GM18870 (cell line): ENCODE data around the gene CAMTA1.

Experiments
- ATAC-seq: cut with Tn5 transposase; IDR thresholded peaks from one replicate; pipeline ENCODE4 v1.9.1; 2021; ENCODE audit warnings: moderate library complexity; ENCODE audit not compliant: unreplicated experiment

Gene CAMTA1

GRCh38 chr1:7667159-7667558, 881.9 kb downstream of the CAMTA1 start:
- ATAC-seq: no peak

DNA sequence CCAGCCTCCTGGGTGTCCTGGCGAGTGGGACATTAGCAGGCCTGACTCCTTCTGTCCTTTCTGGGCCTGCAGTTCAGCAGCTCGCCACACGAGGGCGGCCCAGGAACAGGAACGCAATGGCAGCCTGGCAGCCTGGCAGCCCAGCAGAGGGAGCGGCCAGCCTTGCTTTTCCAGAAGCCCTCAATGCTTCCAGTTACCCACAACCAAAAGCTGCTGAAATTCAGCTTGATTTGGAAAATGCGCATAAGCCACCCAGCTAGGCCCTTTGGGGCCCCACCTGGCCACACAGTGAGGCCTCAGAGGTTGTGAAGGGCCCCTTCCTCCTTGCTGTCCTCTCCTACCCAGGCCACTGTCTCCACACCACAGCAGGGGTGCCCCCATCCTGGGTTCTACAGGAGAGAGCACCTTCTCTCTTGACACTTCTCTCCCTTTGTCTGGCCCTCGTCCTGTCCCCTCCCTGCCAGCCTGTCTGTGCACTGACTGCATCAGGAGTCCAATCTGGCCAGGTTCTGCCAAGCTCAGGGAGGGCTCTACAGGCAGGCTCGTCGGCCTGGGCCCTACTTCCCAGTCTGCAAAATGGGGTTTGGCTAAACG, 882.5 kb downstream of the CAMTA1 start:
- no peak for ATAC-seq

- no peak for ATAC-seq
Observed at GRCh38 chr1:7669559-7670311, 884.5 kb downstream of the CAMTA1 start.

DNA sequence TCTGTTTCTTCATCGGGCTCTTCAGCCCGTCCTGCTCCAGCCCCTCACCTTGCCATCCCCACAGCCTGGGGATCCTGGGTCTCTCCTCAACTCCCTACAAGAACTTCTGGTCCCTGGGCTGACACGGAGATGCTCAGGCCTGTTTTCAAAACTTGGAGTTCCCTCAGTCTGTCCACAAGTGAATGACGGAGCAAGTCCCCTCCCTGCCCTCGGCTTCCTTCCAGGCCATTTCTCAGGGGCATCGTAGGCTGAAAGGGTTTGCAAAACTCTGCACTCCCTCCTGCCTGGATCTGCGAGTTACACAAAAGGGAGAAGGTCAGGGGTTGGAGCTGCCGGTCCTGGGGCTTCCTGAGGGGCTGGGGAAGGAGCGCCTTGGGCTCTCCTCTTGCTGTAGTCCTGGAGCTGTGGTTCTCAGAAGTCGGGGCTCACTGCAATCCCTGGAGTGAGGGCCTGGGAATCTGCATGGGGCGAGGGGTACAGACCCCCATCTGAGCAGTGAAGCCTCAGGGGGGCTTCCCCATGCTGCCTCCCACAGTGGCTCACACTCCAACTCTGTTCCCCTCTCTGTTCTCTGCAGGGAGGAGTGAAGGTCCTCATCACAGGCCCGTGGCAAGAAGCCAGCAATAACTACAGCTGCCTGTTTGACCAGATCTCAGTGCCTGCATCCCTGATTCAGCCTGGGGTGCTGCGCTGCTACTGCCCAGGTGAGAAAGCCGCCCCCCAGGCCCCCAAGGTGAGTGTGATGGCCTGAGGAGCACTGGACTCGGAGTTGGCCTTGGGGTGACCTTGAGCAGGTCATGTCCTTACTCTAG, 885.3 kb downstream of the CAMTA1 start:
- ATAC-seq: no peak

DNA sequence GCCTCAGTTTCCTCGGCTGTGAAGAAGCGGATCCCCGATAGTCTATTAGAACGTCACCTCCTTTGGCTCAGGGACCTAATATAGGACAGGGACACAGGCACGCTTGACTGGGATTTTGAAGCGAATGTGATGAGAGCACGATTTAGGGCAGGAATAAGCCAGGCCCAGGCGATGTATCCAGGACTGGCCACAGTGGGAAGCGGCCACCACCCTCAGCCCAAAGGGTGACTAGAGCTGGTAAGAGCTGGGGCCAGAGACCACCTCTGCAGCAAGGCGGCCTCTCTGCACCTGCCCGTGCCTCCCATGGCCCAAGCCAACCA, 885.9 kb downstream of the CAMTA1 start:
- ATAC-seq: no peak

DNA sequence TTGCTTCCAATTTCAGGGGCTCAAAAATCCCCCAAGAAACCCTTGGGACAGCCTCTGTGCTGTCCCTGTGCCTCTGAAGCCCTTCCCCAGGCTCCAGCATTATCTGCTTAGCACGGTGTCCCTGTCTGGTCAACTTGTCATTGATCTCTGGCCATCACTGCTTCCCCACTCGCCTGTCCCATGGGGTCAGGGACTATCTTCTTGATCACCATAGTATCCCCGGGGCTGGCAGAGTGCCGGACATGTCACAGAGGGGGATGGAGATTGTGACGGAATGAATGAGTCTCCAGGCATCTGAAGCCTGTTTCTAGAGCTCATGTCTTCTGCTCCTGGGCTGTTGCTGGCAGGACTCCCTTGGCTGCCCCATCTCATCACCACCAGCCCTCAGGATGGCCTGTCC, 886.4 kb downstream of the CAMTA1 start:
- no peak for ATAC-seq

DNA sequence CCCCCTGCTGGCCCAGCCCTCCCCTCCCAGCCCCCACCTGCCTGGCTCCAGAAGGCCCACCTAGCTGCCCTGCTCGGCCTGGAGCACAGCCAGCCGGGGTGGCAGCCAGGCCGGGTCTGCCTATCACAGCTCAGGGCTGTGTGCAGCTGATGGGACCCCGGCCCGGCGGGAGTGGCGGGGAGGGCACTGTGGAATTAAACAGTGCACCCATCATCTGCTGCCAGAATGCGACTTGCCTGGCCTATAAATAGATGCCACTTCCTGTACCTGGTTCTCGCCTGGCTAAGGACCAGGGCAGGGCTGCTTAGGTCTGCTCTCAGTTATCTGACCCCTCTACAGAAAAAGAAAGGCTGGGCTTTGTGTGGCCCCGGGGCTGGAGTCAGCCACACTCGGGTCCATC, 887.6 kb downstream of the CAMTA1 start:
- ATAC-seq: no peak

DNA sequence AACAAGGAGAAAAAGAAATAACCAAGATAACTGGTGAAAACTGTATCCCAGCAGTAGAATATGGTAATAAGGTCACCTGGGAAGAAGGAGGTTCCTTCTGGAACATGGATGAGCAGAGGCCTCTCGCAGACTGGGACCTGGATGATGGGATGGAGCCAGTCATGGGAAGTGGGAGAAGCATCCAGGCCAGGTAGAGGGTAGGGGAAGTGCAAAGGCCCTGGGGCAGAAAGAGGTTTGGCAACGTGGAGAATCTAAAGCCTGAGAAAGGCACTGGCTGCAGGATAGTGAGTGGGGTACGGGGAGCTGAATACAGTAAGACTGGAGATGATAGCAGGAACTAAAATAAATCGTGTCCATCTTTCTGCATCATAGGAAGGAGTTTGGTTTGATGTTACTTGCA, 889.7 kb downstream of the CAMTA1 start:
- ATAC-seq: no peak

DNA sequence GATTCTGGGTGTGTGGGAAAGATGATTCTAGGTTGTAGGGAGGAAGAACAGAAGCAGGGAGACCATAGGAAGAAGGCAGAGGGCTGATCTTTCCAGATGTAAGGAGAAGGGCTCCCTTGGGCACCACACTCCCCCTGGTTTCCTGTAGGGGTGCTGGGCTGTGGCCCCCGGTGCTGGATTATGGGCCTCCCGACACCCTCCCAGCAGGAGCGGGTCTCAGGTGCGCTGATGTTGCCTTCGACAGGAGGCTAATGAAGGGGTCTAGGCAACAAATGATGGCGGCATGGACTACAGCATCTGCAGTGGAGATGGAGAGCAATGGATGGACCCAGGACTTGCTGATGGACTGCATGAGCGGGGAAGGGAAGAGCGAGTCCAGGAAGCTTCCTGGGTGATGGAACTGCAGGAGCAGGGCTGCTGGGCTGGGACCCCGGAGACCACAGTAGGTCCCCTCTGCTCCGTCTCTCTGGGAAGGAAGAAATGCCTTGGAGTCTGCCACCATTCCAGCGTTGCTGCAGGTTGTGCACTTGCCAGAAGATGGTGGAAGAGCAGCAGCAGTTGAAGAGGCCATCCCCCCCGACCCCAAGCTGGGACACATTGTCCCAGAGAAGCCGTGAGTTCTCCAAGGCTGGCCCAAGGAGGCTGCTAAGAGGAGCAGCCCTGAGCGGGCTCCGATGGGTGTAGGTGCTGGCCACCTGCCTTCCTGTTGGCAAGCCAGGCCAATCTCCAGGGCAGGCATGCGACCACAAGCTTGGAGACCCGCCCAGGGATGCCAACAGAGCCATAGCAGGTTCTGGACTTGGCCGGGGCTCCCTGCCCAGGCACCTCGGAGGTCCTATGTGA, 890.4 kb downstream of the CAMTA1 start:
- no peak for ATAC-seq

- no peak for ATAC-seq
Observed at GRCh38 chr1:7676274-7676945, 891.2 kb downstream of the CAMTA1 start.

GRCh38 chr1:7677111-7677510, 891.9 kb downstream of the CAMTA1 start:
- no peak for ATAC-seq

DNA sequence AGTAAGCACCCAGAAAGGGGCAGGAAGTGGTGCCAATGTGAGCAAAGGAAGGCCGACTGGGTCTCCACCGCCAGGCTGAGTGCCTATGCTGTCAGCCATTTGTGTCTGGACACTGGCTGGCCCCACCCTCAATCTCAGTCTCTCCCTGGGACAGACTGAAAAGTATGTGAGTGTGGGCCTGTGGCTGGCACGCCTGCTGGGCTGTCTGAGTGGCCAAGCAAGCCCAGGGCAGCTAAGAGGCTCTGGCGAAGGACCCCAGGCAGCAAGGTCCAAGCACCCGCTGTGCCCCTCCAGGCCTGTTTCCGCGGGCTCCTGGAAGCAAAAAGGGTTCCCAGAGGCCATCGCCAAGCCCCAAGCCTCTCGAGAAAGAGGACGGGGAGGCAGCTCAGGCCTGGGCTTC, 892.6 kb downstream of the CAMTA1 start:
- ATAC-seq: no peak

GRCh38 chr1:7678491-7679158, 893.4 kb downstream of the CAMTA1 start:
- no peak for ATAC-seq

- no peak for ATAC-seq
Observed at GRCh38 chr1:7679159-7679872, 894.1 kb downstream of the CAMTA1 start.

DNA sequence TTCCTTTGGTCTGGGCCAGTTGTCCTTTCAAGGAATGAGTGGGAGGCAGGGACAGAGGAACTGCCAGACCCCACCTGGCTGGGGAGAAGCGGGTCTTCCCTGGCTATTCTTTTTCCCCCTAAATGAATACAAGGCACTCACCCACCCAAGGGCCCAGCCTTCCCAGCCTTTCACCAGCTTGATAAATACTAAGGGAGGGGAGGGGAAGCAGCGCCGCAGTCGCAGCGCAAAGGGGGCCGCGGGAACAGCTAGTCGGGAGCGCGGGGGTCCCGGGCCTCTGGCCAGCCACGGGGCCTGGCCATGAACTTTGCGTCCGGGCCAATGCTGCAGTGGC, 894.6 kb downstream of the CAMTA1 start:
- ATAC-seq: no peak

- no peak for ATAC-seq
Observed at GRCh38 chr1:7680207-7680954, 895.1 kb downstream of the CAMTA1 start.

DNA sequence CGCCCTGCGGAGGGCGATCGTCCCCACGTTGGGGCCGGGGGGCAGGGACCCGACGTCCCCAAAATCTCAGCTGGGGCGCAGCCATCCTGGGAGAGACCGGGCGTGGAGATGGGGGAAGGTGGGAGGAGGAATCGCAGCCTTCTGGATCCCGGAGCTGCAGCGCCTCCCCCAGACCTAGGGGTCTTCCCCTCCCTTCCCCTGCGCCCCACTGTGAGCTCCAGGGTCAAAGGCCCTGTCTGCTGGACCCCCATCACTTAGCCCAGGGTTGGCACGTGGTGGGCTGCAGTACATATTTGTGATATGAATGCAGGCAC, 895.7 kb downstream of the CAMTA1 start:
- ATAC-seq: no peak

DNA sequence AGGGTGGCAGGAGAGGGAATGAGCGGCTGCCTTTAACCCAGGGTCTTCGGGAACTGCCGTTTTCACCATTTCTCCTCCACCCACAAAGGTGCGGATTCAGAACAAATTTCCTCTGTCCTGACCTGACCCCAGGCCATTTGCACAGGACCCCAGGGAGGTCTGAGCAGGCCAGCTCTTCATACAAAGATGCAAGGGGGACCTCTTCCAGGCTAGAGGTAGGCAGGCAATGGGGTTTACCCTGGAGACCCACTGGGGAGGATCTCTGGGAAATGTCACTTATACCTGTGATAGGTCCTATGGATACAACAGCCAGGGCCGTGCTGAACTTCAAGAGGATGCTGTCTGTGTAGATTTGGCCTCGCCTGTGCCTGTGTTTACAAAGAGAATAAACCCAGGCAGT, 896.1 kb downstream of the CAMTA1 start:
- ATAC-seq: no peak

GRCh38 chr1:7683521-7683920, 898.3 kb downstream of the CAMTA1 start:
- ATAC-seq: no peak
